ENCODE results near the gene LAMB2. TPM values are rescaled to one million over a fixed set of nuclear protein-coding genes. Genes with fewer than 3 reads are reported as not detected.

Gene LAMB2
- polyA plus RNA-seq (ENCODE audit: insufficient read length), result 325 TPM

DNA sequence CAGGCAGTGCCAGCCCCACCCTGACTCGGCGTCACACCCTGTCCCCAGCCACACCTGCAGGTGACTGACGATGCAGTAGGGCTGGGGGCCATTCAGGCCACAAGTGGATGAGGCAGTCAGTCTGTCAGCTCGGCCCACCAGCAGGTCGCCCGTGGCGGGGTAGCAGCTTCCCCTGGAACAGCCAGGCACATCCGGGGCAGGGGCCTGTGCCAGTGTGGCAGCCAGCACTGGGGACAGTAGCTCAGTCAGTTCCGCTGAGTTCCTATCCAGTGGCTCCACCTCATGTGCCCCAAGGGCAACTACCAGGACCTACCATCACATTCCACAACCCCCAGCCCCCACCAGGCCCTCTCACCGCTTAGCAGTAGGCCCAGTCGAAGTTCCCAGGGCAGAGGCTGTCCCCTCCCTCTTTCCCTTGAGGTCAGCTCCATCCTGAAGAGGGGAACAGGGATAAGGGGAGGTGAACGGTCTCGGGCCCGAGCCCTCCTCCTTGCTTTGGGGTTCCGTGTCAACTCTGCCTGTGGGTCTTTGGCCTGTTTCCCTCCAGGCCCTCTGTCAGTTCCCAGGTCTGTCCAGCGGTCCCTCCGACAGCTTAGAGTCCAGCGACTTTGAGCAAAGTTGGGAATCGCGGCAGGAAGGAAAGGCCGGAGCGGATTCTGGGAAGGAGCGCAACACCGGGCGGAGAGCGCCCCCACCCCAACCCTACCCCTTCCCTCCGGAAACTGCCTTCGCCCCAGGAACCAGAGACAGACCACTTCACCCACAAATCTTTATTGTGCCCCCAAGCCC lies at the start of gene LAMB2:
Gene LAMB2, minus strand, starts transcription at position 614 of the 789 bp plus-strand sequence. Its CDS starts 183 bp downstream, at position 431.
- peak; percentile 84 for DNase-seq

DNA sequence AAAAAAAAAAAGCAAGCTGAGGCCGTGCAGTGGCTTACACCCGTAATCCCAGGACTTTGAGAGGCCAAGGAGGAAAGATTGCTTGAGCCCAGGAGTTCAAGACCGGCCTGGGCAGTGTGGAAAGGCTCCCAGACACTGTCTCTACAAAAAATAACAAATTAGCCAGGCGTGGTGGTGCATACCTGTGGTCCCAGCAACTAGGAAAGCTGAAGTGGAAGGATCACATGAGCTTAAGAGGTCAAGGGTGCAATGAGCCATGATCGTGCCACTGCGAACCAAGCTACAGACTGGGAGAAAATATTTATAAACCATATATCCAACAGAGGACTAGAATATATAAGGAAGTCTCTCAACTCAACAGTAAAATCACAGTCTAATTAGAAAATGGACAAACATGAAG lies 48.5 kb upstream of the LAMB2 start:
- no peak for DNase-seq

DNA sequence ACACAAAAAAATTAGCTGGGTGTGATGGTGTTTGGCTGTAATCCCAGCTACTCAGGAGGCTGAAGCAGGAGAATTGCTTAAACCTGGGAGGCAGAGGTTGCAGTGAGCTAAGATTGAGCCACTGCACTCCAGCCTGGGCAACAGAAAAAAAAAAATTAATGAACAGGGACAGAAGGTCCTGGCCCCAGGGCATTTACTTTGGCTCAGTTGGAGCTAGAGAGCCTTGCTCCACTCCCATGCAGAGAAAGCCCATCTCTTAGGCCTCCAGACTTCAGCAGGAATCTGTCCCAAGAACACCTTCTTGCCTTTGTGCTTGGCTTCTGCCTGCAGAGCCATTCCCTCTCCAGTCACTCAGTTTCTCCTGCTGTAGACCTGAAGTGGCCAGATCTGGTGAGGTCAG lies 47.3 kb upstream of the LAMB2 start:
- DNase-seq, result no peak

DNA sequence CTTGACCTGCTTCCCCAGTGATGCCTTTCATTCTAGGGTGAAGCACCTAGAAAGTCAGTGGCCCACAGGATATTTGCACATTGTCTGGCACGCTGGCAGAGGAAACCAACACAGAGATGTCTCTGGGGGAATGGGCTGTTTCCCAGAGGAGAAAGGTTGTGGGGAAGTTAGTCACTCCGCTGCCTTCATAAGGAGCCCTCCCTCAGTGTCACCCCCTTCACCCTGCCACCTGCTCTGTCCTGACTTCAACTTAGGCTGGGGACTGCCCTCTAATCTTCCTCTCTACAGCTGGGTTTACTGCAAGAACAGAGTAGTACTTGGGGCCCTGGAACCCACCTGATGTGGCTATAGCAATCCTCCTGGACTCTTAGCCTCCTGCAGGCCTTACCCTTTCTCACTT lies 44.2 kb upstream of the LAMB2 start:
- no peak for DNase-seq

DNA sequence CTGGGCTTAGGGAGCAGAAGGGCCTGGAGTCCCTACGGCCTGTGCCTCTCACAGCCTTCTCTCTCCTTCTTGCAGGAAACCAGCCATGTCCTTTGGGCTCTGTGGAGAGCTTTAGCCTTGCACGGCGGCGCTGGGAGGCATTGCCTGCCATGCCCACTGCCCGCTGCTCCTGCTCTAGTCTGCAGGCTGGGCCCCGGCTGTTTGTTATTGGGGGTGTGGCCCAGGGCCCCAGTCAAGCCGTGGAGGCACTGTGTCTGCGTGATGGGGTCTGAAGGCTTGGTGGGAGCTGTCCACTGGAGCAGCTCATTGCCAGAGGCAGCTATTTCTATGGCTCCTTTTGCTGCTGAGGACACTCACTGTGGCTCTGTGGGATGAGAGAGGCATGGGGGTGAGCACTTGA lies 42.7 kb upstream of the LAMB2 start:
- DNase-seq, result no peak

DNA sequence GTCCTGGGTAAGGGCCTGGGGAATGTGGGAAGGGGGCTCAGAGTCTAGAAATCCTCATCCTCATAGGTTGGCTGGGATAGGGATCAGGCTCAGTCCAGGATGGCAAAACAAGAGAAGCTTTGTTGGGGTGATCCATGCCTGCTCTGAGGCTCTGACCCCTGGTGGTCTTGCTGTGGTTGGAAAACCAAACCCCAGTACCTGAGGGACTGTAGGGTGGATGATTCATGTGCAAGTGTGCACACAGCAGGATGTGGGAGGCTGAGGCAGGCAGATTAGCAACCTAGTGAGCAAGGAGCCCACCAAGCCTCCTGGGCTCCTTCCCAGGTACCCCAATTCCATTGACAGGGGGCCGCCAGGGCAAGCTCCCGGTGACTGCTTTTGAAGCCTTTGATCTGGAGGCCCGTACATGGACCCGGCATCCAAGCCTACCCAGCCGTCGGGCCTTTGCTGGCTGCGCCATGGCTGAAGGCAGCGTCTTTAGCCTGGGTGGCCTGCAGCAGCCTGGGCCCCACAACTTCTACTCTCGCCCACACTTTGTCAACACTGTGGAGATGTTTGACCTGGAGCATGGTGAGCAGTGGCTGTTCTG lies 41.6 kb upstream of the LAMB2 start:
- DNase-seq, result no peak

DNA sequence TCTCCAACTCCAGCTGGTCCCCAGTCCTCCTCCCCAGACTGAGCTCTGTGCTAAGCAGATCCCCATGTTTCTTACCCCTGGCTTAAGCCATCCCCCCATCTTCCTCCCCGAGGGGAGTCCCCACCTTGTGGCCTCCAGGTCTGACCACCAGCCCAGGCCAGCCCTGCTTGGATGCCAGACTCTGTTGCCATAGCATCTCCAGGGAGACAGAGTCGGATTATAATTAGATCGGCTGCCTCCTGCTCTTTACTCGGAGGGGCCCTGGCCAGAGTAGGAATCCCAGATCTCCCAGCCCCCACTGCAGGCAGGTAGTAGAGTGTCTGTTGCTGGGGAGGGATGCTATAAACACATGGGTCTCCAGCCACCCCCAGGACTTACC lies 40.9 kb upstream of the LAMB2 start:
- DNase-seq, result no peak

DNA sequence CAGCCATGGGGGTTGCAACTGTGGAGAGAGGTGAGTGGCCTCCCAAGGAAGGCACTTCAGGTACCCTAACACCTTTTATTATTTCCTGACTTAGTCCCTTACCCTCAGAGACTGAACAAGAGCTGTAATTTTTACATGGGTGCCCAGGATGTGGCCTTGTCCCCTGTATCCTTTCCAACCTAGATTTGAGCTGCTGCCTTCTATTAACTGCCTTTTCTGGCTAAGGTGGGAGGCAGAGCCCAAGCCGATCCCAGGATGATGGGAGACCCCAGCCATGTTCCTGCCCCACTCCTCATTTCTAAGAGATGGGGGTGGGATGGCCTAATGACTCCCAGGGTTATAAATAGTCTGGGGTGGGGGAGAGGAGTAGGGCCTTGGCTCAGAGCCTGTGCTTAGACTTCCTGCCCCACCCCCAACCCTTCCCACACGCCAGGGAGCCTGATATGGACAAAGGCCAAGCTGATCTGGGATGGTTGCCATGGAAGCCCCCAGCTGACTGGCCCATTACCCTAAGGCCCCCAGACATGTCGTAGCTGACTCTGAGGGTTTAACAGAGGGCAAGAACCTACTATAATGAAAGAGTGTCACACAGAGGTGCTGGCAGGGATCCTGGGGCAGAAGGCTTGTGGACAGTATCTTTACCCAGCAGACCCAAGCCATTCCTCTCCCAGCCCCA lies 40.4 kb upstream of the LAMB2 start:
- peak; percentile 42 for DNase-seq

DNA sequence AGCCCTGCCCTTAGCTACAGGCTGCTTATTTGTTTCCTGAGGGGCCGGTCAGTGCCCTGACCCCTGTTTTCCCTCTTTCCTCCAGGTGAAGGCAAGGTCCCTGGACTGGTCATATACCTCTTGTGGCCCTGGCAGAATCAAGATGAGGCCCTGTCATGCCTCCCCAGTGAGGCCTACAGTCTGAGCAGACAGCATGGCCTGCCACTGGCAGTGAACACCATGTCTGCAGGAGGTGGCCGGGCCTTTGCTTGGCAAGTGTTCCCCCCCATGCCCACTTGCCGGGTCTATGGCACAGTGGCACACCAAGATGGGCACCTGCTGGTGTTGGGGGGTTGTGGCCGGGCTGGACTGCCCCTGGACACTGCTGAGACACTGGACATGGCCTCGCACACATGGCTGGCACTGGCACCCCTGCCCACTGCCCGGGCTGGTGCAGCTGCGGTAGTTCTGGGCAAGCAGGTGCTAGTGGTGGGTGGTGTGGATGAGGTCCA lies 39.7 kb upstream of the LAMB2 start:
- DNase-seq, result no peak

DNA sequence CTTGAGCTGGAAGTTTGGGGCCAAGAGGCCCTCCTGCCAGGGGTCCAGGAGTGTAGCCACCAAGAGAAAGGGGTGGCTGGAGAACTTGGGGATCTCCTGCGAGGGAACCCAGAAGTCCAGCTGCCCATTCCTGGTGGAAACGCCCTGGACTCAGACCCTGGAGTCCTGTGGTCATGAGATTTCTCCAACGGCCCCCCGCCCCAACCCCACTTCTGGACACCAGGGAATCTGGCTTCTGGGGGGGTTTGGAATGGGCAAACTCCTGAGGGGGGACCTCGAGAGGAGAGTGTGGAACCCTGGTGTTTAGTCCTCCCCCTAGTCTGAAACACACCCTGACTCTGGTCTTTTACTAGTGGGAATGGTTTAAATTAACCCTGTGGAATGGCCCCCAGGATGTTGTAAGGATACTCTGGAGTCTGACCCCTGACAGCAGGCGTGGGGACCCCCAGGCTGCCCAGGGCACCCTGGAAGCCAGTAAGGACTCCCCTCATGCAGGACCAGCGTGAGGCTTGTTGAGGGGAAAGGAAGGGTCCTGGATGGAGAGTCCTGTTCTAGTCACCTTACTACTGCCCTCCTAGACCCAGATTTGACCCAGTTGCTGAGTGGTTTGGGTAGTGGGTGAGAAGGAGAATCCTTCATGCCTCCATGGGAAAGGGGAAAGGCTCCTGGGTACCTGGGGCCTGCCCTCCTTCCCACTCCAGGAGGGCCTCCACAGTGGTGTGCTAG lies 39.1 kb upstream of the LAMB2 start:
- DNase-seq, result no peak

DNA sequence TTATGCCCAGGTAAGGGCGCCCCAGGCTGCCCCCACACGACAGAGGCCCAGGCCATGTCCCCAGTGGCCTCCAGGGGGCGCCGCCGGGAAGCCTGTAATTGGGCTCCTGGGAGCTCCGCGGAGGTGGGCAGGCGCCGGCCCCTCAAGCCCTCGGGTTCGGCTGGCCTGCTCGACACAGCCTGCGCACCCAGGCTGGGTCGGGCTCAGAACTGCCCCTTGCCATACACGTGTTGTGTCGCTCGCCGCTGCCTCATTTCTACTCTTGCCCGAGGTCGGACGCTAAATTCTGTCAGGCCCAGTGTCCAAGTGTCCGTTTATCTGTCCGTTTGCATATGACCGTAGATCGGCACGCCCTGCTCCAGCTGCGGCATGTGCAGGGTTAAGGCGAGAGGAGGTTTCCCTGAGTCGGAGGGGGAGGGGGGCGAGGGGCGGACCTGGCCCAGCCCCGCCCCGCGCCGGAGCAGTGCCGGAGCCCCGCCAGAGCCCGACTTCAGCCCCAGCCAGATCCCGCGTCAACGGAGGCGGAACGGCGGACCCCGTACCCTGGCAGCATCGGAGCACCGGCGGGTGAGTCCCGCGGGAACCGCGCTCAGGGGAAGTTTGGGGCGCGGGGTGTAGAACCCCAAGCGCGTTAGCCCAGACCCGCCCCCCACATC lies 38.4 kb upstream of the LAMB2 start, which contains the start of gene KLHDC8B:
Gene KLHDC8B, plus strand, starts transcription at position 480 of the 656 bp plus-strand sequence. CDS start 1,172 bp downstream, outside the sequence.
- peak; percentile 88 for DNase-seq

DNA sequence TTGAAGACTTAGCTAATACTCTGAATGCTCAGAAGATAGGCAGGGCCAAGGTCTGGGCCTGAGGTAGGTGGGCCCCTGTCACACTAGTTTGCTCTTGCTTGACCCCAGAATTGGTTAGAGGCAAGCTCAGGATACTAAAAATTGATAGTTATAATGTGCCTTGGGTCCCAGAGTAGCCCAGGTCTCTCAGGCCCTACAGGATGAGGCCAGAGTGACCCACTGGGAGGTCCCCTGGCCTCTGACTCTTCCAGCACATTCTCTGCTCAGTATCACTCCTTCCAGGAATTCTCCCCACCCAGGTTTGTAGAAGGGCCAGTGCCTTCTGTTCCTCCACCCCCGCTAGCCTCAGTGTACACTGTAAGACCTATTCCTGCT lies 37.9 kb upstream of the LAMB2 start:
- no peak for DNase-seq

DNA sequence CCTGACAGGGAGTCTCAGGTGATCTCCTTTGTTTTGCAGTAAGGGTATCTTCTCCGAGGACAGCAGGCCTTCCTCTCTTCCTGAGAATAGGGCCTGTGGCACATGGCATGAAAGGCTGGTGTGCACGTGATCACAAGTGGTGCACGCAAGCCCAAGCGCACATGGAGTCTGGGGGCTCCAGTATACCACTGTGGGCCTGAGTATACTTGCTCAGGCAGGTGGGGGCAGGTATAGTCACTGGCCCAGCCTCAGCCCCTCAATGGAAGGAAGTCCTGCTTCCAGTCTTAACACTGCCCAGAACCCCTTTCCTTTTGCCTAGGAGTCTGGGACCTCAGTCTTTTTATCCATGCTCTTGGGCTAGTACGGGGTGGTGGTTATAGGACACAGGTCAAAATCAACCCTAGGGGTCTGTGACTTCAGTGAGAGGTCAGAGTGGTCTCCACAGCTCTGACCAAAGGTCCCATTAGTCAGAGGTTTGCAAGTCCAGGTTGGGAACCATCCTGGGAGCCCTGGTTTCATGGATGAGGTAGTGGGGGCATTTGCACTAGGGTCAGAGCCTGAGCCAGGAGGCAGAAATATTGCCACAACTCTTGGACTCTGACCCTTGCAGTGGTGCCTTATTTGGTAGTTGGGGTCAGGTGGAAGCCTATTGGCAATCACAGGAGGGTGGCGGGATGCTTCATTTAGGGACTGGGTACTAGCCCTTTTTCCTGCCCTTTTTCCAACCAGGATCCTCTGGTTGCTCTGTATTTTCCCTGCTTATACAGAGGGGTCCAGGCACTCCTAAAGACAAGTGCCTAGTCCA lies 34.1 kb upstream of the LAMB2 start:
- DNase-seq, result no peak

DNA sequence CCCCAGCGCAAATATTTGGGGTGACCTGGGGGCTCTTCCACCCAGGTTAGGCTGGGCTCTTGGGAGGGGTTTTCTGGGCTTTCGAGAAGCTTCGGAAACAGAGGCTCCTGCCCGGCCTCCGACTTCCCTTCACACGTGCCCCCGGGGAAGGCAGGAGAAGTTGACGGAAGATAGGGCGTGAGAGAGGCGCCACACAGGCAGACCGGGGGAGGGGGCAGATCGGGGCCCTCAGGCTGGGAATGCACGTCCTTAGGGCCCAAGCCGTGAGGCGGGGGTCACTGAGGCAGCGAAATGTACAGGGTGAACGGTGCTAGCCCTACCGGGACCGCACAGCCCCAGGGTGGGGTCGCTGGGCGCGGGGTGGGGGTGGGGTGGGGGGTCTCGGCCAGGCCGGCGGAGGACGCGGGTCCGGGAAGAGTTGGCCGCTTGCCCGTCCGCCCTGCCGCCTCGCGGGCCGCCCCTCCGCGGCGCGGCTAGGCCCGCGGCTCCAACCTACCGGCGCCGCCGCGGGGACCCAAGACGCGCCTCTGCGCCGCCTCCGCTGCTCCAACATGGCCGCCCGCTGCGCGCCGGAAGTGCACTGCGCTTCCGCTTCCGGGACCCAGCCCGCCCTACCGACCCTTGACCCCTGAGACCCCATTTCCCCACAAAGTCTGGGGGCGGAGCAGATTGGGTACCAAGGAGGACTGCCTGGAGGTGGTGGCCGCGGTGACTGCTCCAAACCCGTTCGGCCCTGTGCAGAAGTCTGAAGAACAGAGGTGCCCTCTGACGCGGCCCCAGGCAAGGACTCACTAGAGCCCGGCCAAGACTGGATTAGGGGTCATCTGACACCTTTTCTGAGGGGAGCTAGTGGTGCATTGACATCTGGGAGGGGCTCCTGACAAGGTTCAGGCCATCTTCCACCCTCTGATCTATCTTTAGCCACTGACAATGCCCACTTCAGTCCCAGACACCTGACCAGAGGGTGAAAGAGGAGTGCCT lies 33.2 kb upstream of the LAMB2 start, which contains the start of gene CCDC71:
Gene CCDC71, minus strand, starts transcription at position 561 of the 981 bp plus-strand sequence. CDS start 2,123 bp downstream, outside the sequence.
- DNase-seq, result peak; percentile 82

DNA sequence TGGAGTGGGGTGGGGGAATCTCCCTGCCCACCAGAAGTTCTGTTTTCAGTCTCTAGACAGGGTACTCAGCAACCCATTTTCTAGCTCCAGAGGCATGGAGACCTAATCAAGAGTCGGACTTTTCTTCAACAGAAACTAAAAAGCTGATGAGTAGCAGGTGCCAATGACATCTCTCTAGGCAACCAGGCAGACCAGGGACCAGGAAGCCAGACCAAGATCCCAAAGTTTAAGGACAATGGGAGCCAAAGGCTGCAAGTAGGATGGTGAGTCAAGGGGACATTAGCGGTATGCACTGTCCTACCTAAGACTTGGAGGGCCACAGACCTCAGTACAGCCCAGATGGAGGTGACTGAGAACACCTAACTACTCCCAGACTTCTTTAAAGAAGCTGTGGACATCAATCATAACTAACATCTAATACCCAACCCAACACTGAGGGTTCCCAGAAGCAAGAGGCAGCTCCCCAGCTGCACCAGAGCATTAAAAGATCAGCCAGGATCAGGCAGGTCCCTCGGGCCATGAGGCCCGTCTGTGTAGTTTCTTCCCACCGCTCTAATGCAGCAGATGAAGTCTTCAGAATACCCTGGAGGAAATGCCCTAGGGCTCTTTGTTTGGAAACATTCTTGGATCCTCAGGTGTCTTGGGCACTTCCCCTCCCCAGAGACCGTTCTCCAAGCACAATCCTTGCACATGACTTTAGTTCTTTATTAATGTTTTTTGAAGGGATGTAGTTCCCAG lies 32.3 kb upstream of the LAMB2 start:
- no peak for DNase-seq

DNA sequence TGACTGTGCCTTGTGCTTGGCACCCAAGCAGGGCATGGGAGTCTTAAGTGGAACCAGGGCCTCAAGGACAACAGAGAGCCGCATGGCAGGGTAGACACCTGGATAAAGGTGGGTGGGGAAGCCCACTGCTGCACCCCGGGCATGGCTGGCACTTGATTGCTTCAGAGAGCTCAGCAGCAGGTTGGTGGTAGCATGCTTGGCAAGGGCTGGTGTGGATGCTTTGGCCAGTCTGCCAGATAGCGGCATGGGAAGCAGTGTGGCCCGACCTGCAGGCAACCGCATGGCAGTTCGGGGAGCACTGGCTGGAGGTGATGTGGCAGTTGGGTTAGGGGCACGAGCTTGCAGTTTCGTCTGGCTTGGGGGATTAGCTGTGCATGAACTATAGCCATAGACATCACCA lies 30.8 kb upstream of the LAMB2 start:
- DNase-seq, result no peak

DNA sequence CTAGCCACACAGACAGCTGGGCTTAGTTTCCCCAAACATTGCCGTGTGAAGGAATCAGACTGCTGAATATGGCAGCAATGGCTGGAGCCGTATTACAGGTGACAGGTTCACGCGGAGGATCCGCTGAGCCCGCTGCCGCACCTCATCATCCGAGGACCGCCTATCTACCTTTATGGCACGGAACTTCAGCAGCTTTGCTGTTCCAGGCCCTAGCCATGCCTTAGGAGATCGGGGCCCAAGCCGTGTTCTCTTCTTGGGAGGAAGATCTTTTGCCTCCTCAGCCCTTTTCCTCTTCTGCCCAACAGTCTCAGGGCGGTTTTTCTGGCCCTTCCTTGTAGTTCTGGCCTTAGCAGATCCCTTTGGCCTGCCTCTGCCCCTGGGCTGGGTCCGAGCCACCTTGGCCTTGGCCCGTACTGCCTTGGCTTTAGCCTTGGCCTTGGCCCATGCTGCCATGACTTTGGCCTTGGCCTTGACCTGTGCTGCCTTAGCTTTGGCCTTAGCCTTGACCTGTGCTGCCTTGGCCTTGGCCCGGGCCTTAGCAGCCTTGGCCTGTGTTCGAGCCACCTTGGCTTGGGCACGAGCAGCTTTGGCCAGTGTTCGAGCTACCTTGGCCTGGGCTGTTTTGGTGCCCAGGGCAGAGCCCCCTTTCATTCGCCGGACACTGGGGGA lies 30.0 kb upstream of the LAMB2 start:
- no peak for DNase-seq

DNA sequence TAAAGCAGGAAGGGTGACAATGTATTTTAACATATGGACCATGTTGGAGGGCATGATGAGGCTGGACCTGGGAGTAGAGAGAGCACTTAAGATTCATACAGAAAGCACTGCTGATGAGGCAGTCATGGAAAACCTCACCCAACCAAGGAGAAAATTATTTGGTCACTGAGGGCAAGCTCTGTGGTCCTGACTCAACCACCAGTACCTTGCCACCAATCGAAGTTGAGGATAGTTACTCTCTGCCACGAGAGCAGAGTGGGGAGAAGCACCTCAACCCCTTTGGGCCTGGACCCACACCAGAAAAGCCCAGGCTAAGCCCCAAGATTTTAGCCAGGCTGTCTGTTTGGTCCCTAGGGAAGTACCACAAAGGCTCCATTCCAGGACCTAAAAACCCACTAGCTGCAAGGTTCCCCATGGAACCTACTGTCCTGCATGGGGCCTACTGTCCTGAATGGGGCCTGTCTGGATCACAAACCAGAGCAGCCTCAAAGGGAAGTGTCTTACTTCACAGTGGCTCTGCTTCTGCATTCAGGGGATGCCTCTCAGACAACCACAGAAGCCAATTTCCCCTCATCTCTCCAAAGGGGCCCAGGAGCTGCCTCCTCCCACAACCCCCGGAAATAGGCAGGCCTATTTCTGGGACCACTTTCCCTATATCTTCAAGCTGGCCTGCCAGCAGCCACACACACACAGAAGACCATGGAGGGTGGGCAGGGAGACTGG lies 29.1 kb upstream of the LAMB2 start:
- no peak for DNase-seq
